ENCODE measurements around the gene SLC2A4RG.

GRCh38 chr20:63741354-63741675 is 1.7 kb downstream of the SLC2A4RG start:
- TF ChIP-seq CTCF (IDR thresholded peaks at IDR 0.05): no peak
- TF ChIP-seq POLR2A (IDR thresholded peaks at IDR 0.05): no peak
